Breast epithelium (tissue), 4 donors: ENCODE results near the gene NEK5. TPM values are rescaled to one million over a fixed set of nuclear protein-coding genes. Genes with fewer than 3 reads are reported as not detected.

Experiments used
- DNase-seq, 2 donors: peaks; one replicate each; pipeline ENCODE4 v3.0.0-alpha.2; 2019; ENCODE audit warnings: low spot score in 2 of 2
- H3K27ac ChIP-seq, 2 donors: fragments of 200-600 bp; sonication (generic) in 1 of 2; one replicate each; pipeline ENCODE4 v1.5.1; 2016 to 2019; ENCODE audit warnings: mild to moderate bottlenecking in 1 of 2
- H3K27me3 ChIP-seq, 2 donors: fragments of 200-600 bp; sonication (generic) in 1 of 2; one replicate each; pipeline versions ENCODE4 v1.5.1 to v1.6.0; 2017 to 2019; ENCODE audit warnings: control low read depth in 1 of 2, mild to moderate bottlenecking in 1 of 2
- H3K36me3 ChIP-seq: fragments of 200-600 bp; one replicate; pipeline ENCODE4 v1.5.1; 2019
- H3K4me1 ChIP-seq, 2 donors: fragments of 200-600 bp; sonication (generic); one replicate each; pipeline ENCODE4 v1.5.1; 2016 to 2019; ENCODE audit warnings: control low read depth in 1 of 2
- H3K4me3 ChIP-seq, 3 donors: fragments of 200-600 bp; sonication (generic); 1 replicate in 2 of 3; 2 replicates in 1 of 3; pipeline ENCODE4 v1.5.1; 2016 to 2019; ENCODE audit warnings: mild to moderate bottlenecking in 3 of 3, moderate library complexity in 2 of 3
- H3K9me3 ChIP-seq, 2 donors: fragments of 200-600 bp; sonication (generic) in 1 of 2; one replicate each; pipeline ENCODE4 v1.5.1; 2016 to 2019; ENCODE audit warnings: control low read depth in 1 of 2
- POLR2A ChIP-seq: fragments of 450-650 bp; IDR thresholded peaks from one replicate; pipeline ENCODE4 v1.6.1; 2016; ENCODE audit warnings: antibody characterized with exemption, mild to moderate bottlenecking, moderate library complexity
- POLR2AphosphoS5 ChIP-seq, 3 donors: sonication (generic); formaldehyde crosslinking; IDR thresholded peaks; one replicate each; pipeline ENCODE4 v1.6.1; 2017; ENCODE audit warnings: antibody characterized with exemption in 3 of 3
- intact Hi-C: fragments of 100-400 bp; cut with DNase I; formaldehyde crosslinking; loops from one replicate; pipeline ENCODE4 v1.15.1; 2023; ENCODE audit warnings: low total_unique reads
- total RNA-seq, 3 donors: library from RNA; depleted of rRNA; stranded (reverse); fragments of >200 nt; gene quantifications; one replicate each; pipeline ENCODE4 v1.1.0, GENCODE V29; 2016
- TF ChIP-seq, protein P1 (sequence below), 3 donors: fragments of 450-650 bp; IDR thresholded peaks; one replicate each; pipeline ENCODE4 v1.5.1; 2016 to 2017; ENCODE audit warnings: antibody characterized with exemption in 3 of 3, mild to moderate bottlenecking in 3 of 3, moderate library complexity in 3 of 3

NEK5 gene
- total RNA-seq, 3 donors from 2014 or later = 0.16 to 2.9 (median 0.98) TPM

DNA sequence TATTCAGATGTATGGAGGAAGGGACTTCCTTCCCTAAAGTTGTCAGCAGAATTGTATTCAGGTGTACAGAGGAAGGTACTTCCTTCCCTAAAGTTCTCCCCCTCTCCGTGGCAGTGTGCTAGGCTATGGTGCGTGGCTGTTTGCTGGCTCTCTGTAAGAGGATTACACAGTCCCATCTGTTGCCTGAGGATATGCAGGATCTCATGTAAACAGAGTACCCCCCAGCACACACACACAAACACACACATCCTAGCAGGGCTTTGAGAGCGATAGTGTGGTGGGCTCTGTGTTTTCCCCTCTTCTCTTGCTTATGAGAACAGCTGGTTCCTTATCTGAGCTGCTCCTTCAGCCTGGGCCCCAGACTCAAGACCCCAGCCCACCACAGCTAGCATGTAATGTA, 10.3 kb downstream of the NEK5 start:
- Histone ChIP-seq H3K4me3 (no peak overlapping the region), H3K27ac (no peak overlapping the region), H3K4me1 (no peaks in the 10 kb centered on the region), H3K27me3 (no peaks in the 10 kb centered on the region), H3K36me3 (no peaks in the 10 kb centered on the region), H3K9me3 (no peaks in the 10 kb centered on the region)
- intact Hi-C loops = no loop called here
- TF ChIP-seq POLR2A (no peak), POLR2AphosphoS5 (IDR thresholded peaks at IDR 0.05) (no peak)
- TF ChIP-seq, protein P1, sequence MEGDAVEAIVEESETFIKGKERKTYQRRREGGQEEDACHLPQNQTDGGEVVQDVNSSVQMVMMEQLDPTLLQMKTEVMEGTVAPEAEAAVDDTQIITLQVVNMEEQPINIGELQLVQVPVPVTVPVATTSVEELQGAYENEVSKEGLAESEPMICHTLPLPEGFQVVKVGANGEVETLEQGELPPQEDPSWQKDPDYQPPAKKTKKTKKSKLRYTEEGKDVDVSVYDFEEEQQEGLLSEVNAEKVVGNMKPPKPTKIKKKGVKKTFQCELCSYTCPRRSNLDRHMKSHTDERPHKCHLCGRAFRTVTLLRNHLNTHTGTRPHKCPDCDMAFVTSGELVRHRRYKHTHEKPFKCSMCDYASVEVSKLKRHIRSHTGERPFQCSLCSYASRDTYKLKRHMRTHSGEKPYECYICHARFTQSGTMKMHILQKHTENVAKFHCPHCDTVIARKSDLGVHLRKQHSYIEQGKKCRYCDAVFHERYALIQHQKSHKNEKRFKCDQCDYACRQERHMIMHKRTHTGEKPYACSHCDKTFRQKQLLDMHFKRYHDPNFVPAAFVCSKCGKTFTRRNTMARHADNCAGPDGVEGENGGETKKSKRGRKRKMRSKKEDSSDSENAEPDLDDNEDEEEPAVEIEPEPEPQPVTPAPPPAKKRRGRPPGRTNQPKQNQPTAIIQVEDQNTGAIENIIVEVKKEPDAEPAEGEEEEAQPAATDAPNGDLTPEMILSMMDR (IDR thresholded peaks at IDR 0.05) = no peak
- DNase-seq = no peak

DNA sequence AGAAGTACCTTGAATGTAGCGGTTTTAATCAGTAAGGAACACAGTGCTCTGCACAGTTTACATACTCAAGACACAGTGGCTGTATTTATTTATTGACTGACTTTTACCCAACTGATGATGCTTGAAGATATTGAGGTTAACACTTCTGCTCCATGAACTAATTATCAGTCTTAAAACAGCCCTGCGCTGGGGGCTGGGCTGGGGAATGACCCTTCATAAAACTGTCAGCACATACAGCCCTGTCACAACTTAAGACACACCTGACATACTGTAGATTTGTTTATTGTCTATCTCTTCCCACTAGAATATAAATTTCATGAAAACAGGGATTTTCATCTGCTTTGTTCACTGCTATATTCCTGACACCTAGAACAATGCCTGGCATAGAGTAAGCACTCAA, 10.8 kb downstream of the NEK5 start:
- Histone ChIP-seq H3K27ac (no peak overlapping the region), H3K4me3 (no peak overlapping the region), H3K9me3 (no peaks in the 10 kb centered on the region), H3K27me3 (no peaks in the 10 kb centered on the region), H3K36me3 (no peaks in the 10 kb centered on the region), H3K4me1 (no peaks in the 10 kb centered on the region)
- no peak for DNase-seq
- intact Hi-C loops = no loop called here
- no peak for TF ChIP-seq POLR2A
- no peak for TF ChIP-seq POLR2AphosphoS5 (IDR thresholded peaks at IDR 0.05)
- TF ChIP-seq, protein P1 (IDR thresholded peaks at IDR 0.05) = no peak

DNA sequence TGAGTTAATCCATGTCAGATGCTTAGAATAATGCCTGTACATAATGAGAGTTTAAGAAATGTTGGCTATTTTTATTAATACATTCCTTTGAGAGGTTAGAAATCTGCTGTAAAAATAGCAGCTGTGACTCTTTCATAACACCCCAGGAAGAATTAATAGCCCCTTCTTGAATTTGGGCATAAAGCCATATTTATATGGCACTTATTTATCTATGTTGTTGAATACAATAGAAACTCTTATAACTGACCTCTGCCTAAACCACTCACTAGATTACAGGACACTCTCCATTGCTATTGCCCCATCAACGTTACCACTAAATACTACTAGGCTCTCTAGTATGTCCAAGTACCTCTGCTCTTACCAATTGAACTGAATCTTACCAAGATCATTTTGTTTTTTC, 16.3 kb downstream of the NEK5 start:
- intact Hi-C loops = no loop called here
- H3K9me3 ChIP-seq = no peaks in the 10 kb centered on the region
- H3K36me3 ChIP-seq = no peaks in the 10 kb centered on the region
- DNase-seq = no peak
- no peak overlapping the region for H3K4me3 ChIP-seq
- H3K27me3 ChIP-seq = no peaks in the 10 kb centered on the region
- no peak overlapping the region for H3K27ac ChIP-seq
- H3K4me1 ChIP-seq = no peaks in the 10 kb centered on the region
- TF ChIP-seq POLR2A = no peak
- TF ChIP-seq, protein P1 (IDR thresholded peaks at IDR 0.05) = no peak

DNA sequence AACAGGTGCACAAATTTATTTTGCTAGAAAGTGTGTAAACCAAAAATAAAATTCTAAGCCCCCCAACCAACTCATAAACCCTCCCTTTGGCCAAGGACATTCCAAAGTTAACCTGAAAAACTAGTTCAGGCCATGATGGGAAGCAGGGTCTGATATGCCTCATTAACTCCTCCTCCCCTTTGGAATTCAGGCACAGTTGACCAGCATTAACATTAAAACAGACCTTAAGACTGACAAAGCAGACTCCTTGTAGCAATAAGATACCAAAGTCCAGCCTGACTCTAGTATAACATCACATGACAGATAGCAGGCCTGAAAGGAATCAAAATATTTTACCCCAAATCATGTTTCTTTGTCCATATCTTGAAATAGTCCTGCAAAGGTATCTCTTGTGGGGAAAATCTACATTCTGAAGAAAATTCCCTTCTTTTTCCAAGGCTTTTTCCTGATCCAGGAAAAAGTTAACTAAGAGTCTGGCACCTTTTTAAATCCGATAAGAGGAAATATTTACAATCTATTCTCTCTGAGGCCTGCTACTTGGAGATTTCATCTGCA, 19.7 kb downstream of the NEK5 start:
- Histone ChIP-seq H3K27me3 (no peaks in the 10 kb centered on the region), H3K27ac (no peak overlapping the region), H3K9me3 (no peaks in the 10 kb centered on the region), H3K36me3 (no peaks in the 10 kb centered on the region), H3K4me1 (no peaks in the 10 kb centered on the region), H3K4me3 (no peak overlapping the region)
- TF ChIP-seq POLR2A = no peak
- TF ChIP-seq POLR2AphosphoS5 (IDR thresholded peaks at IDR 0.05) = no peak
- TF ChIP-seq, protein P1 (IDR thresholded peaks at IDR 0.05) = no peak
- intact Hi-C loops = no loop called here
- no peak for DNase-seq

DNA sequence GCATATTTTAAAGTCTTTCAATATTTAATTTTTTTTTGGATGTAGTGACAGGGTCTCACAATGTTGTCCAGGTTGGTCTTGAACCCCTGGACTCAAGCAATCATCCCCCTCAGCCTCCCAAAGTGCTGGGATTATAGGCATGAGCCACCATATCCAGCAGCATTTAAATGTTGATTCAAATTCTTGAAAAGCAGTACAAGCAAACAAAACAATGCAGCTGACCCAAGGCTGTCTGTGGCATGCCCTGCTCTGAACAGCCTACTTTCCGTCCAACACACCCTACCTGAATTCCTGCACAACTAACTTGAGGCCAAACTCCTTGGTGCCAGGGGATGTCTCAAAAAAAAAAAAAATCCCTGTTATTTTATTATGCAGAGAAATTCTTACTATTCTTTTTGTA, 23.0 kb downstream of the NEK5 start:
- no peaks in the 10 kb centered on the region for H3K27me3 ChIP-seq
- no peaks in the 10 kb centered on the region for H3K36me3 ChIP-seq
- H3K27ac ChIP-seq = no peak overlapping the region
- H3K4me3 ChIP-seq = no peak overlapping the region
- H3K4me1 ChIP-seq = no peaks in the 10 kb centered on the region
- H3K9me3 ChIP-seq = no peaks in the 10 kb centered on the region
- intact Hi-C loops = no loop called here
- DNase-seq = no peak
- no peak for TF ChIP-seq POLR2A
- no peak for TF ChIP-seq POLR2AphosphoS5 (IDR thresholded peaks at IDR 0.05)
- TF ChIP-seq, protein P1 (IDR thresholded peaks at IDR 0.05) = no peak
